Prostate gland (tissue), 2 donors: ENCODE measurements around the gene MDK.

Experiments used
- CTCF ChIP-seq, 4 experiments: fragments of 200-600 bp in 2 of 4; fragments of 450-650 bp in 2 of 4; sonication (generic) in 2 of 4; IDR thresholded peaks; 1 replicate in 3 of 4; 2 replicates in 1 of 4; pipeline ENCODE4 v1.5.1; 2016 to 2019; ENCODE audit warnings: antibody characterized with exemption in 4 of 4, mild to moderate bottlenecking in 2 of 4, moderate library complexity in 2 of 4
- POLR2A ChIP-seq: fragments of 450-650 bp; IDR thresholded peaks from one replicate; pipeline ENCODE4 v1.6.1; 2016; ENCODE audit warnings: antibody characterized with exemption, mild to moderate bottlenecking

GRCh38 chr11:46332093-46332567 is 49.3 kb upstream of the MDK start:
- TF ChIP-seq CTCF (IDR thresholded peaks at IDR 0.05): no peak
- no peak for TF ChIP-seq POLR2A
